HUES48 (cell line): Measurements from ENCODE around the gene CEP250.
"Not testable (repeated sequence)": the region's sequence is repeated elsewhere in the genome, so short reads cannot be mapped to it uniquely, and the experiment has no call there.

ENCODE experiments used
- H3K27ac ChIP-seq: one replicate; pipeline ENCODE4 v1.7.0; 2013; ENCODE audit warnings: low read depth, low read length, inconsistent platforms
- H3K27me3 ChIP-seq: 2 replicates; pipeline ENCODE4 v1.6.1; 2013; ENCODE audit warnings: mild to moderate bottlenecking, low read length; ENCODE audit not compliant: control insufficient read depth, insufficient read depth
- H3K36me3 ChIP-seq: 2 replicates; pipeline ENCODE4 v1.6.1; 2013; ENCODE audit warnings: low read length; ENCODE audit not compliant: control insufficient read depth, insufficient read depth
- H3K4me1 ChIP-seq: 2 replicates; pipeline ENCODE4 v1.6.1; 2013; ENCODE audit warnings: mild to moderate bottlenecking, low read length; ENCODE audit not compliant: control insufficient read depth, insufficient read depth
- H3K4me3 ChIP-seq: 2 replicates; pipeline ENCODE4 v1.5.1; 2013; ENCODE audit warnings: mild to moderate bottlenecking, low read depth, low read length
- H3K9ac ChIP-seq: 2 replicates; pipeline ENCODE4 v1.6.1; 2013; ENCODE audit warnings: mild to moderate bottlenecking, low read depth, low read length, moderate library complexity
- H3K9me3 ChIP-seq: 2 replicates; pipeline ENCODE4 v1.6.1; 2013; ENCODE audit warnings: low read length; ENCODE audit not compliant: control insufficient read depth, insufficient read depth

Gene CEP250

GRCh38 chr20:35547329-35547728, 91.9 kb downstream of the CEP250 start:
- no peaks in the 10 kb centered on the region for H3K9me3 ChIP-seq
- no peak overlapping the region for H3K27ac ChIP-seq
- H3K4me1 ChIP-seq, result peaks cover 4% of the 10 kb centered on the region; the same call in 1 of the 2 replicates
- peaks cover 77% of the 10 kb centered on the region for H3K36me3 ChIP-seq
- no peaks in the 10 kb centered on the region for H3K27me3 ChIP-seq
- H3K9ac ChIP-seq, result no peak overlapping the region
- no peak overlapping the region for H3K4me3 ChIP-seq

DNA sequence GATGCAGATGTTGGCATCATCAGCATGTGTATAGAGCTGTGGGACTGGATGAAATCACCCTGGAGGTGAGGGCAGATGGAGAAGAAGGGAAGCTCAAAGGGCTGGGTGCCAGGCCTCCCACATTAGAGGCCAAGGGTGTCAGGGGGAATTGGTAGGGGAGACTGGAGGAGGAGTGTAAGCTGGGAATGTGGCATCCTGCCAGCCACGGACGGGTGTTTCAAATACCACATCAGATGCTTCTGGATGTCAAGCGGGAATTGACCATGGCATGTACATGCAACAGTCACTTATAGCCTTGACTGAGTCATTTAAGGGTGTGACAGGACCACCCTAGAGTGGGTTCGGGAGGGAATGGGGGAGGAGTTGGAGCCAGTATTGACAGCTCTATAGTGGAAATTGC, 96.1 kb downstream of the CEP250 start:
- Histone ChIP-seq H3K9ac (no peak overlapping the region), H3K4me3 (no peak overlapping the region), H3K4me1 (no peaks in the 10 kb centered on the region), H3K27ac (no peak overlapping the region), H3K36me3 (peaks cover 84% of the 10 kb centered on the region), H3K9me3 (no peaks in the 10 kb centered on the region), H3K27me3 (no peaks in the 10 kb centered on the region)

- H3K36me3 ChIP-seq, result peaks cover 85% of the 10 kb centered on the region
- H3K27ac ChIP-seq, result no peak overlapping the region
- no peaks in the 10 kb centered on the region for H3K4me1 ChIP-seq
- H3K9me3 ChIP-seq, result no peaks in the 10 kb centered on the region
- H3K9ac ChIP-seq, result no peak overlapping the region
- no peak overlapping the region for H3K4me3 ChIP-seq
- no peaks in the 10 kb centered on the region for H3K27me3 ChIP-seq
Measured at GRCh38 chr20:35552914-35553313, 97.5 kb downstream of the CEP250 start.

DNA sequence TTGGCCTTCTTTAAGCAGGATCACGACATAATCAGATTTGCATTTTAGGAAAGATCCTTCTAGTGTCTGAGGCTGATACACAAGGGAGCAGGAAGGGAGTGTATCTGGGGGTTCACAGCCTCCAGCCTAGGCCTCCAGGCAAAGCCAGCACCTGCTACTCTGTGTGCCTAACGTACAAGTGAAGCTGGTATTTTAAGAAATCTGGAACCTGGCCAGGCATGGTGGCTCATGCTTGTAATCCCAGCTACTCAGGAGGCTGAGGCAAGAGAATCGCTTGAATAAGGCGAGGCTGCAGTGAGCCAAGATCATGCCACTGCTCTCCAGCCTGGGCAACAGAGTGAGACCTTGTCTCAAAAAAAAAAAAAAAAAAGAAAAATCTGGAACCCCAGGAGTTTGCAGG, 100.1 kb downstream of the CEP250 start:
- H3K9me3 ChIP-seq, H3K4me3 ChIP-seq, H3K27me3 ChIP-seq, H3K27ac ChIP-seq, H3K9ac ChIP-seq, H3K4me1 ChIP-seq: not testable (repeated sequence)
- H3K36me3 ChIP-seq, result peaks cover 71% of the 10 kb centered on the region

DNA sequence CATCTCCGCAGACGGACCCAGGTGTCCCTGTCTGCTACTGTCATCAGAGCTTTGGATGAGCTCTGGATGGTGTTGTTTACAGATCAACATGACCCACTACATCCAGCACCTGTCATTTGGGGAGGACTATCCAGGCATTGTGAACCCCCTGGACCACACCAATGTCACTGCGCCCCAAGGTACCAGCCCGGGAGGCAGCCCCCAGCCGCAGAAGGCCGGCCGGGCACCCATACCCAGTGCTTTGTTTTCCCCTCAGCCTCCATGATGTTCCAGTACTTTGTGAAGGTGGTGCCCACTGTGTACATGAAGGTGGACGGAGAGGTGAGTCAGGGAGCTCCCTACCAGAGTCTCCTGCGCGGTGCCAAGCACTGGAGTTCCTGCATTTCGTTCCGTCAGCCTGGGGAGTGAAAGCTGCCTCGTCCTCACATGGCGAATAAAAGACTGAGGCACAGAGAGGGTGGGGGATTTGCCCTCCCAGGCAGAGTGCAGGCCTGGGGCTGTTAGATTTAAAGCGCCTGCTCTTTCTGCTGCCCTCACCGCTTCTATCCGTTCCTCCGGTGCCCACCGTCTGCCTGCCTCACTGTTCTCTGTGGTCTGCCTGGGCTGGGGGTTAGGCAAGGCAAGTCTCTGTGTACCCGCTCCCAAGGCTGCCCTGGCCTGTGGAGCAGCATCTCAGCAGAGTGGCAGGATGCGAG, 100.7 kb downstream of the CEP250 start:
- Histone ChIP-seq H3K4me1 (no peaks in the 10 kb centered on the region), H3K27ac (no peak overlapping the region), H3K4me3 (no peak overlapping the region), H3K27me3 (no peaks in the 10 kb centered on the region), H3K9ac (no peak overlapping the region), H3K36me3 (peaks cover 66% of the 10 kb centered on the region), H3K9me3 (no peaks in the 10 kb centered on the region)

DNA sequence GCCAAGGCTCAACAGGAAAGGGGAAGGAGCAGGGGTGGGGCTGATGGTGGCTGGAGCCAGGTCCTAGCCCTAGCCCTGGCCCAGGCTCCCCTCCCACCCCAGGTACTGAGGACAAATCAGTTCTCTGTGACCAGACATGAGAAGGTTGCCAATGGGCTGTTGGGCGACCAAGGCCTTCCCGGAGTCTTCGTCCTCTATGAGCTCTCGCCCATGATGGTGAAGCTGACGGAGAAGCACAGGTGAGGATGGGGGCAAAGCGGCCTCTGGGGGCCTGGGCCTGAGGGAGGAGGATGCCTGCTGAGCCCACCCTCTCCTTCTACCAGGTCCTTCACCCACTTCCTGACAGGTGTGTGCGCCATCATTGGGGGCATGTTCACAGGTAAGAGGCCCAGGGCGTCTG, 101.5 kb downstream of the CEP250 start:
- H3K27ac ChIP-seq, result no peak overlapping the region
- H3K9me3 ChIP-seq, result no peaks in the 10 kb centered on the region
- H3K4me1 ChIP-seq, result 0 out of 2 replicates have a peak, but pooled peaks cover 3% of the 10 kb centered on the region
- H3K36me3 ChIP-seq, result peaks cover 58% of the 10 kb centered on the region
- no peaks in the 10 kb centered on the region for H3K27me3 ChIP-seq
- no peak overlapping the region for H3K4me3 ChIP-seq
- H3K9ac ChIP-seq, result no peak overlapping the region

DNA sequence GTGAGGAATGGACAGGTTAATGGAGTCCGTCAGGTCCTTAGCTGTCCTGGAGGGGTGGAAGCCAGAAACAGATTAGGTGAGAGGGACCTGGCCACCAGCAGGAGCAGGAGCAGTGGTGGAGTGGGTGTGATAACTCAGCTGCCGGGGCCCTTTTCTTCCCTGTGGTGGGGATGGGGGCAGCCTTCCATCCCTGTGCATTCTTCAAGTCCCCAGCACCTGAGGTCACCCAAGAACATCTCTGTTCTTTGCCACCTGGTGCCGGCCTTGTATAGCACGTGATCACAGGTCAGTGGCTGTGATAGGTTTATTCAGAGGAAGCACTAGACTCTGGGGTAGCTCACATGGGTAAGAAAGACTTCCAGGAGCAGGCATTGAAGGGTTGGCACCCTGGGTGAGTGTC, 103.1 kb downstream of the CEP250 start:
- Histone ChIP-seq H3K9ac (no peak overlapping the region), H3K36me3 (peaks cover 49% of the 10 kb centered on the region), H3K9me3 (no peaks in the 10 kb centered on the region), H3K27me3 (no peaks in the 10 kb centered on the region), H3K4me3 (no peak overlapping the region), H3K4me1 (0 out of 2 replicates have a peak, but pooled peaks cover 3% of the 10 kb centered on the region), H3K27ac (no peak overlapping the region)

DNA sequence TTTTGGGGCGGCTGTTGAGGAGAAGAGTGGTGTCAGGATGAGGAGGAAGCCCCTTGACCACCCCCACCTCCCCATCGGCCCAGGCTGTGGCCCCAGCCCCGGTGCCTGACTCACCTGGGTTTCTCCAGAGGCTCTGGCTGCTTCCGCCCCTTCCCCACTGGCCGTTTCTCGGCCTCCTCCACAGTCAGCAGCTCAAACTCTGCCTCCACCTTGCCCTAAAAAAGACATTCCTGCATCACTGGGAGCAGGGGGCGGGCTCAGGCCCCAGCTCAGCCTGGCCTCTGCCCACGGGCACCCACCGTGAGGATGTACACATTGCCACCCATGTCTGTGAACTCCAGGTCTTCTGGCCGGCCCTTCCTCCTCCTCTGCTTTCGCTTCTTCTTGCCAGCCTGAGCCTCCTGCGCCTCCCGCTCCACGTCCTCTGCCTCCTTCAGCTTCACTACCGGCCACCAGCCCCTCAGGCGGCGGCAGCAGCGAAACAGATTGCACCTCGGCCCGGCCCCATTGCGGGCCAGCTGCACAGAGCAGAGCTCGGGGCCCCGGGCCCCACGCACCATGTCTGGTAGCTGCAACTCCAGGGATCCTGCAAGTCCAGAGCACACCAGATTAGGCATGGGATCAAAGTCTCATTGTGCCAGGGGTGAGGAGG, 103.8 kb downstream of the CEP250 start:
- Histone ChIP-seq H3K36me3 (peaks cover 42% of the 10 kb centered on the region), H3K27ac (no peak overlapping the region), H3K9ac (no peak overlapping the region), H3K27me3 (no peaks in the 10 kb centered on the region), H3K4me1 (0 out of 2 replicates have a peak, but pooled peaks cover 3% of the 10 kb centered on the region), H3K9me3 (no peaks in the 10 kb centered on the region), H3K4me3 (no peak overlapping the region)

- H3K9me3 ChIP-seq, result no peaks in the 10 kb centered on the region
- 0 out of 2 replicates have a peak, but pooled peaks cover 3% of the 10 kb centered on the region for H3K4me1 ChIP-seq
- peaks cover 33% of the 10 kb centered on the region for H3K36me3 ChIP-seq
- no peak overlapping the region for H3K4me3 ChIP-seq
- H3K27me3 ChIP-seq, result no peaks in the 10 kb centered on the region
- H3K9ac ChIP-seq, result no peak overlapping the region
- no peak overlapping the region for H3K27ac ChIP-seq
Measured at GRCh38 chr20:35560105-35560511, 104.7 kb downstream of the CEP250 start.

DNA sequence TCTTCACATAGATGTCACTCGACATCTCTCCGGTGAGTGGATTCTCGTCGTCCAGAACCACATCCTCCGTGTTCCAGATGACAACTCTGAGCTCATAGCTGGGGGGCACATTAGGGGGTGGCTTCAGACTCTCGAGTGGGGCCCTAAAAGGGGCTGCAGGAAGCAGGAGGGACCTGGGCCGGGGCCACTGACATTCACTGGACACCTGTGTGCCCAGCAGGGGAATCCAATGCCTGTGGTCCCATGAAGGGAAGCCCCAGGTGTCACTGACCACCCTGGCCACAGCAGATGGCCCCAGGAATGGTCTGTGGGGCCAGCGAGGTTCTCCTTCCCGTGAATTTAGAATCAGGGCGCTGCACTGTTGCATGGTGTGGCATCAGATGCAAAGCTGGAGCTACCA, 105.1 kb downstream of the CEP250 start:
- Histone ChIP-seq H3K27ac (peak overlapping the region; percentile 47), H3K4me1 (0 out of 2 replicates have a peak, but pooled peaks cover 3% of the 10 kb centered on the region), H3K27me3 (no peaks in the 10 kb centered on the region), H3K9me3 (no peaks in the 10 kb centered on the region), H3K36me3 (peaks cover 29% of the 10 kb centered on the region), H3K4me3 (no peak overlapping the region), H3K9ac (no peak overlapping the region)

- peak overlapping the region; percentile 47 for H3K27ac ChIP-seq
- no peak overlapping the region for H3K4me3 ChIP-seq
- H3K36me3 ChIP-seq, result peaks cover 23% of the 10 kb centered on the region
- H3K27me3 ChIP-seq, result no peaks in the 10 kb centered on the region
- 0 out of 2 replicates have a peak, but pooled peaks cover 3% of the 10 kb centered on the region for H3K4me1 ChIP-seq
- H3K9ac ChIP-seq, result no peak overlapping the region
- H3K9me3 ChIP-seq, result no peaks in the 10 kb centered on the region
Measured at GRCh38 chr20:35561268-35561667, 105.9 kb downstream of the CEP250 start.
